GM19025 (cell line): ENCODE measurements around the gene SCNN1G.
"Not testable (repeated sequence)": the region's sequence is repeated elsewhere in the genome, so short reads cannot be mapped to it uniquely, and the experiment has no call there.

Experiments
- ATAC-seq: cut with Tn5 transposase; IDR thresholded peaks from one replicate; pipeline ENCODE4 v1.9.1; 2021; ENCODE audit warnings: mild to moderate bottlenecking, low read depth, moderate library complexity; ENCODE audit not compliant: unreplicated experiment

Gene SCNN1G, protein sequence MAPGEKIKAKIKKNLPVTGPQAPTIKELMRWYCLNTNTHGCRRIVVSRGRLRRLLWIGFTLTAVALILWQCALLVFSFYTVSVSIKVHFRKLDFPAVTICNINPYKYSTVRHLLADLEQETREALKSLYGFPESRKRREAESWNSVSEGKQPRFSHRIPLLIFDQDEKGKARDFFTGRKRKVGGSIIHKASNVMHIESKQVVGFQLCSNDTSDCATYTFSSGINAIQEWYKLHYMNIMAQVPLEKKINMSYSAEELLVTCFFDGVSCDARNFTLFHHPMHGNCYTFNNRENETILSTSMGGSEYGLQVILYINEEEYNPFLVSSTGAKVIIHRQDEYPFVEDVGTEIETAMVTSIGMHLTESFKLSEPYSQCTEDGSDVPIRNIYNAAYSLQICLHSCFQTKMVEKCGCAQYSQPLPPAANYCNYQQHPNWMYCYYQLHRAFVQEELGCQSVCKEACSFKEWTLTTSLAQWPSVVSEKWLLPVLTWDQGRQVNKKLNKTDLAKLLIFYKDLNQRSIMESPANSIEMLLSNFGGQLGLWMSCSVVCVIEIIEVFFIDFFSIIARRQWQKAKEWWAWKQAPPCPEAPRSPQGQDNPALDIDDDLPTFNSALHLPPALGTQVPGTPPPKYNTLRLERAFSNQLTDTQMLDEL

DNA sequence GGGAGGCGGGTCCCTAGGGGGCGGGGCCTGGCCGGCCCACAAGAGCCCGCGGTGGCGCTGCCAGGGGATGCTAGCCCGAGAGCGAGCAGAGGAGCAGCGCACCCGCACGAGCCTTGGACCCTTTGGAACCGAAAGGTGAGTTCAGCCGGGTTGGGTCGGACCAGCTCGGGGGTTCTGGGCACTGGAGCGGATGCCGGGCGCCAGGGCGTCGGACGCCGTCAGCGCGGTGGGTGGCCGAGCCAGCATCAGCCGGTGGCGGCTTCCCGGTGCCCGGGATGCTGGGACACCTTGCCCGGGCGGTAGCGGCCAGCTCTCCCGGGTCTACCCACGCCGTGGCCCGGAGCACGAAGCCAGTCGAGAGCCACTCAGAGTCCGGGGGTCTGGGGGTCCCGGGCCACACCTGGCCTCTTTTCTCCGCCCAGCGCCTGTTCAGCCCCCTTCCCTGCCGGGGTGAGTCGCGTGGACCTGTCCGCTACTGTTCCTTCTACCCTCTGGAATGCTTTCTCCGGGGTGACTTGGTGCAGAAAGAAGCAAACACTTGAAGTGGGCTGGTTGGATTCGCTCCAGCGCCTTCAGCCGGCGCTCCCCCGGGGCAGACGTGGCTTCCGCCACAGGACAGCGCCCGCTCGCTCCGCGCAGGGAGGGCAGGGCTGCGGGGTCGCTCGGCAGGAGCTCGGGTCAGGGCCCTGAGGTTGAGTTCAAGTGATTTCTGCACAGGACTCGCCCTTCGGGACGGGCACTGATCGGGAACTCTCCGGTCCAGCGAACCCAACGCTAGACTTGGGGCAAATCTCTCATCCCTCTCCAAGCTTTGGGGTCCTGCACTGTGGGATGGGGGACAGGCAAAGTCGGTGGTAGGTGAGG lies at the start of gene SCNN1G:
Gene SCNN1G, plus strand, starts transcription at position 67 of the 864 bp plus-strand sequence. CDS start 3,527 bp downstream, outside the sequence.
- peak; percentile 12 for ATAC-seq

DNA sequence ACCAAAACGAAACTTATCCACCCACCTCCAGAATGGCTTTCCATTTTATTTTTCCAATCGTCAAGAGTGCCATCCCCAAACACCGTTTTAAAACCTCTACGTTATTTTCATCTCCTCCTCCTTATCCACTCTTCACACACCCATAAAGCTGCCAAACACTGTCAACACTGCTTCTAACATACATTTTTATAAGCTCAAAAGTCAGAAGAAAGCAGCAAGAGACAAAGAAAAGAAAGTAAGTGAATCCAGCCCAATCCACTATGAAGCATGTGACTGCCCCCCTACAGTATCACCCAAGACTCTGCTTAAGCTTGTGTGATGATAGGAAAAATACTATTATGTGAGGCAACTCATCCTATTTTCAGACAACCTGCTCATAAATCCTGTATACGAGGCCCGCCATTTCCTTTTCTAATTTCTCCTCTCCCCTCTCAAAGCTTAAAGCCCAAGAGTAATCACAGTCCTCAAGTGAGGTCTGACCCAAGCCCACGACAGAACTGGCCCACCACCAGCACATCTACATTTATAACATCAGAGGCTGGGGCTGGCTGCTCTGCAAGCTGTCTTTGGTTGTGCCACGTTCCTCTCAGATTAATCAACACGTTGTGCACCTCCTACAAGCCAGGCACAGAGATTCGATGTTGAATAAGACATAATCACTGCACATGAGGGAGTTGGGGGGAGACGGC lies 49.6 kb upstream of the SCNN1G start:
- no peak for ATAC-seq

DNA sequence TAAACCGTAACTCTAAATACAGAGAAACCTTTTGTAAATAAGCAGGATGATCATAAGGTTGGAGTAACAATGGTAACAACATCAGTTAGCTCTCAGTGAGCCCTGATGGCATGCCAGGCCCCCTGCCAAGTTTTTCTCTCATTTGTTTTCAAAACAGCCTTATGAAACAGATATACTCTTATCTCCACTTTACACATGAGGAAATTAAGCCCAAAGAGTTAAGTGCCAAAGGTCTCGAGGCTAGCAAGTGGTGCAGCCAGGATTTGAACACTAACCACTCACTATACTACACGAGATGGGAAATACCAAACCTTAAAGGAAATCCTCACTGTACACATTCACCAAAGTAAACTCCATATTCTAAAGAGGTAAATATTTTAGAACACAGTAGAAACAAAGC lies 48.3 kb upstream of the SCNN1G start:
- no peak for ATAC-seq

DNA sequence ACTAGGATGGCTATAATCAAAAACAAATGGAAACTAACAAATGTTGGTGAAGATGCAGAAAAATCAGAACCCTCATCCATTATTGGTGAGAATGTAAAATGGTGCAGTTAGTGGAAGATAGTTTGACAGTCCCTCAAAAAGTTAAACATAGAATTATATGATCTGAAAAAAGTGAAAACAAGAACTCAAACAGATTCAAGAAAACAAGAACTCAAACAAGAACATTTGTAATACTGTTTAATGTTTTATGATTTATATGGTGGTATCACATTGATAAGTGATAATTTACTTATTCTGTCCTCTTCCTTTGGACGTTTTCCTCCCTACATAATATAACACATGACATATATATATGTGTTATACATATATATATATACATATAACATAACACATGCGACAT lies 45.3 kb upstream of the SCNN1G start:
- no peak for ATAC-seq

DNA sequence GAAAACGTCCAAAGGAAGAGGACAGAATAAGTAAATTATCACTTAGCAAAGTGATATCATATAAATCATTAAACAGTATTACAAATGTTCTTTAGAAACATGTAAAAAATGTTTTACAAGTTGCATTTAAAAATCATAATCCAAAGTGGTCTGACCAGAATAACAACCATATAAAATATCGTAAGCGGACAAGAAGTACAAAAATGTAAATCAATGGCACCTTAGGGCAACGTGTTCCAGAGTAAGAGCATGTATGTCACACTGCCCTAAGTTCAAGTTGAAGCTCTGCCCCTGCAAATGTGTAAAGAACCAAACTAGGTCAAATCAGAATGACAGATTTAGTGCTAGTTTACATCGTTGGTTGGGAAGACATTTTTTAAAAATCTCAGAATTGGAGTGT lies 44.7 kb upstream of the SCNN1G start:
- ATAC-seq, result no peak

DNA sequence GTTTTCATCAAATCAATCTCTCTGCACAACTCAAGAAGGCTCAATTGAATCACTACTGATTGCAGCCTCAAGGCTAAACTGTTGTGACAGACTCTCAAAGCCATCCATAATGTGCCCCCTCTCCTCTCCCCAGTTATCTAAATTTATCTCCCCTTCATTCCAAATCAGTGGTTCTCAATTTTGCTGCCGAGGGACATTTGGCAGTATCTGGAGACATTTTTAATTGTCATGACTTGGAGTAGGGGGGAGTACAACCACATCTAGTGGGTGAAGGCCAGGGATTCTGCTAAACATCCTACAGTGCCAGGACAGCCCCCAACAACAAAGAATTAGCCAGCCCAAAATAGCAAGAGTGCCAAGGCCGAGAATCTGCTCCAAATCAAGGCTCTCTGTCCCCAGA lies 42.4 kb upstream of the SCNN1G start:
- no peak for ATAC-seq

DNA sequence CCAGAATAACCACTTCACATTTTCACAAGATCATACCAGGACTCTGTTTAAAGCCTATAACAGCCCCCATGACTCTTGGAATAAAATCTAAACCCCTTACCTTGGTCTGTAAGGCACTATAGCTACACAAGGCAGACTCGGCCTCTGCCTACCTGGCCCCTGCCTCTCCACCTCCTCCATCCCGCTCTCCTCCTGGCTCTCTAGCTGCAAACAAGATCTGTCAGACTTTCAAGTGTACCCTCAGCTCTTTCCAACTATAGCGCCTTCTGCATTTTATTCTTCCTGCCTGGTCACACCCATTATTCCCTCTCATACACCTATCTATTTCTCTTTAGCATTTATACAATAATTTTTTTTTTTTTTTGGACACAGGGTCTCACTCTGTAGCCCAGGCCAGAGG lies 41.5 kb upstream of the SCNN1G start:
- ATAC-seq, result no peak

DNA sequence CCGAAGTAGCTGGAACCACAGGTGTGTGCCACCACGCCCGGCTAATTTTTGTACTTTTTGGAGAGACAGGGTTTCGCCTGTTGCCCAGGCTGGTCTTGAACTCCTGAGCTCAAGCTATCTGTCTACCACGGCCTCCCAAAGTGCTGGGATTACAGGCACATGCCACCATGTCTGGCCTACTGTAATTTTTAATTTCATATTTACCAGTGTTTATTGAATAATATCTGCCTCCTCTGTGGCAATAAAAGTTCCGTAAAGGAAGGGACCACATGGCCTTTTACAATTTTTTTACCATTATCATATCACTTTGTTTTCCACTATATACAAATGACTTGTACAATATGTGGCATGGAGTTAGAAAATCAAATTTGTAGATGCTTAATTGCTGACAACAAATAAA lies 41.0 kb upstream of the SCNN1G start:
- no peak for ATAC-seq

DNA sequence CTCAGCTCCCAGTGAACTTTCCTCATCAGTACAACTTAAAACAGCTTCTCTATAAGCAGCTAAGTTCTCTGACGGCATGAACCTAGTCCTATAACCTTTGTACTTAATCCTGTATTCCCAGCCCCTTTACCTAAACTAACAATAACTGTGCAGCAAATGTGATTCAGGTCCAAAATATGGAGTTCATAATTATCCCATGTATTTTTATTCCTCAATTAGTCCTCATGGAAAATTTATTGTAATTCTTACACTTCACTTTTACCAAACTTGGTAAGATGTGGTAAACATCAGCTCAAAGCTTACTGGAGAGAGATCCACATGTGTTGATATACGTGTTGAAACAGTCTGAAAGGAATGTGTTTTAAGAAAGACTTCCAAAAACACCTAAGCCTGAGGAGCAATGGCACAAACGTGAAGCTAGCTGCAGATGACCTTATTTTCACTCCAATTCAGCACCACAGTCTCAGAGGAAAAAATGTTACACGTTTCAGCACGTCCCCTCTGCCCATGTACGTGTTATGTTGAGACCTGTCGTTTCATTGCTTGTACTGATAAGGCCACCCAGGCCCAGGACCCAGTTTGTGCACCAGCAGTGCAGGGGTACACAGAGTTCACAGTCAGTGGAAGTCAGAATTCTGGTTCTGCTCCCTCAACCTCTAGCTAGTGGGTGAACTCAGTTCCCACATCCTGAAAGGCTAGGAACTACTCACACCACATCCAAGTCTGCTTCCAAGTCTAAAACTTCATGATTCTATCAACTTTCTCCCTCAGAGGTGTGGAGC lies 40.4 kb upstream of the SCNN1G start:
- no peak for ATAC-seq

DNA sequence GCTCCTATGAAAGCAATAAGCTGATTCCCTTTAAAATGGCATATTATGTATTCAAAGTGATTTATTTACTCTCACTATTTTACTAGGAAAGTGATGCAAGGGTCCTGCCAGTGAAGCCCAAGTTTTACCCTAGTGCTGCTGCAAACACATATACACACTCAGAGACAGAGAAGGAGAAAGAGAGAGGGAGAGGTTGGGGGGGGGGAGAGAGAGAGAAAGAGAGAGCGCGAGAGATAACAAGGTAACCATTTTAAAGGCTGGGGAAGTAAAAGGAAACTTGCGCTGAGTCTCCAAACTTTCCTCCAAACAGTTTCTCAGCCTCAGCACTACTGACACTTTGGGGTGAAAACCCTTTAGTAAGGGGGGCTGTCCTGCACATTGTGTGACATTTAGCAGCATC lies 39.2 kb upstream of the SCNN1G start:
- ATAC-seq, result no peak

DNA sequence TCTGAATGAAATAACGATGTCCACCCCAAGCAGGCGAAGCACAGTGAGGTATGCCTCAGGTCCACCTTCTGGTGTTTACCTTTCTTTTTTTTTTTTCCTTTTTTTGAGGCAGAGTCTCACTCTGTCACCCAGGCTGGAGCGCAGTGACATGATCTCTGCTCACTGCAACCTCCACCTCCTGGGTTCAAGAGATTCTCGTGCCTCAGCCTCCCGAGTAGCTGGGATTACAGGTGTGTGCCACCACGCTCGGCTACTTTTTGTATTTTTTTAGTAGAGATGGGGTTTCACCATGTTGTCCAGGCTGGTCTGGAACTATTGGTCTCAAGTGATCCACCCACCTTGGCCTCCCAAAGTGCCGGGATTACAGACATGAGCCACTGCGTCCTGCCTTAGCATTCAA lies 38.2 kb upstream of the SCNN1G start:
- ATAC-seq, result not testable (repeated sequence)

DNA sequence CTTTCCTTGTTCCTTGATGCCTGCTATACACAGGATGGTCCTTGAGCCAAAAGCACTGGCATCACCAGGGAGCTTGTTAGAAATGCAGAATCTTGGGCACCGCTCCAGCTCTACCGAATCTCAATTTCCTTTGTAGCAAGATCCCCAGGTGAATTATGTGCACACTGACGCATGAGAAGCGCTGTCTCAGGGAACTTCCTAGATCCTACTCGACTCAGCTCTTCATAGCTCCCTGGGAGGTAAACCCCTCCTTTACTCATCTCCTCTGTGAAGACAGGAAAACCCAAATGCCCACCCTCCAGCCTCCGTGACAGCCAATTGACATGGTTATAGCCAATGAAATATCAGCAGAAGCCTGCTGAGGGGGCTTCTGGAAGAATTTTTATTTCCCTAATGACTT lies 37.4 kb upstream of the SCNN1G start:
- no peak for ATAC-seq

DNA sequence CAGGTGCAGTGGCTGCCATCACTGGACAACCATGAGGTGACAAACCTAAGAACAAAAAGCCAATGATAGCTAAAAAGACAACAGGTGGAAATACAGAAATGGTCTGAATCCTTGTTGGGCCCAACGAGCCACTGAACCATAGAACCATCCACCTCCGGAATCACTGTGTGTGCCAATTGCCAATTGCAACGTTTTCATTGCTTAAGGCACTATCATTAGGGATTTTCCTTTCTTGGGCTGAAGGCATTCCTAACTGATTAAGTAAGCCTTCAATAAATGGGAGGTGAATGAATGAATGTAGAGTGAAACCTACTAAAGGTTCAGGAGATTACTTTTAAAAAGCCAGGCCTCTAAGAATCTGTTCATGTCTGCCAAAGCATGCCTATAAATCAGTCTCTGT lies 36.9 kb upstream of the SCNN1G start:
- ATAC-seq, result no peak

DNA sequence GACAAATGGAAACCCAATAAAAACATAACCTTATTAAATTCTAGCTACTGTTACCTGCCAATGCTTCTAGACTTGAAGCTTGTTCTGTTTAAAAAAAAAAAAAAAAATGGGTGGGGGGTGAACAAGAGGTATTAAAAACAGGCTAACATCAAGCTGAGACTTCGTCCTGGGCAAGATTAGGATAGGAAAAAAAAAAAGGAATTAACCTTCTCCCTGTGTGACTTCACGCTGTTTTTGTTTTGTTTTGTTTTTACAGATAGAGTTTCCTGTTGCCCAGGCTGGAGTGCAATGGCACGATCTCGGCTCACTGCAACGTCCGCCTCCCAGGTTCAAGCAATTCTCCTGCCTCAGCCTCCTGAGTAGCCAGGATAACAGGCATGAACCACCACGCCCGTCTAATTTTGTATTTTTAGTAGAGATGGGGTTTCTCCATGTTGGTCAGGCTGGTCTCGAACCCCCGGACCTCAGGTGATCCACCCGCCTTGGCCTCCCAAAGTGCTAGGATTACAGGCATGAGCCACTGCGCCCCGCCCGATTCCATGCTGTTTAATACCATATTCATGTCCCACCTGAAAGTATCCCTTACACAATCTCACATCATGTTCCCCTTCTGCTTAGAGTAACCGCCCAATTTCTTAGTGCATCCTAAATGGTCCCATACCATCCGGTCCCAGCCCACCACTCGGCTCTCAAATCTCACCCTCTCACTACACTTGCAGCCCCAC lies 35.5 kb upstream of the SCNN1G start:
- no peak for ATAC-seq

DNA sequence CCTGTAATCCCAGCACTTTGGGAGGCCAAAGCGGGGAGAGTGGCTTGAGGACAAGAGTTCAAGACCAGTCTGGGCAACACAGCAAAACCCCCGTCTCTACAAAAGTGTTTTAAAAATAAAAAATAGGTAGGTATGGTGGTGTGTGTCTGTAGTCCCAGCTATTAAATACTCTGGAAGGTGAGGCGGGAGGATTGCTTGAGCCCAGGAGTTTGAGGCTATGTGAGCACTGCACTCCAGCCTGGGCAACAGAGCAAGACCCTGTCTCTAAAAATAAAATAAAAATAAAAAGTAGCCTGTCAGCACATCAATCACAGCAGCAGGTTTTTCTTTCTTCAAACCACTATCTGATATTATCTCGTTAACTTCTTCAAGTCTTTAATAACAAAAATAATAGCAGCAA lies 34.9 kb upstream of the SCNN1G start:
- no peak for ATAC-seq

DNA sequence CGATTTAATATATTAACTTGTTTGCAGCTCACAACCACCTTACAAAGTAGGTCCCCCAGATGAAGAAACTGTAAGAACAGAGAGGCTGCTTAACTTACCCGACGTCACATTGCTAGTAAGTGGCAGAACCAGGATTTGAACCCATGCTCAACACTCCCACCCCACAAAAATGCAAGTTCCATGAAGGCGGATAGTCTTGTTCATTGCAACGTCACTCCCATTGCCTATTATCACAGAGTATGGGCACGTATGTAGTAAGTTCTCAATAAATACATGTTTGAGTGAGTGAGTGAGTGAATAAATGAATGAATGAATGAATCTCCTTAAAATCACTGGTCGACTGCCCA lies 34.4 kb upstream of the SCNN1G start:
- no peak for ATAC-seq

DNA sequence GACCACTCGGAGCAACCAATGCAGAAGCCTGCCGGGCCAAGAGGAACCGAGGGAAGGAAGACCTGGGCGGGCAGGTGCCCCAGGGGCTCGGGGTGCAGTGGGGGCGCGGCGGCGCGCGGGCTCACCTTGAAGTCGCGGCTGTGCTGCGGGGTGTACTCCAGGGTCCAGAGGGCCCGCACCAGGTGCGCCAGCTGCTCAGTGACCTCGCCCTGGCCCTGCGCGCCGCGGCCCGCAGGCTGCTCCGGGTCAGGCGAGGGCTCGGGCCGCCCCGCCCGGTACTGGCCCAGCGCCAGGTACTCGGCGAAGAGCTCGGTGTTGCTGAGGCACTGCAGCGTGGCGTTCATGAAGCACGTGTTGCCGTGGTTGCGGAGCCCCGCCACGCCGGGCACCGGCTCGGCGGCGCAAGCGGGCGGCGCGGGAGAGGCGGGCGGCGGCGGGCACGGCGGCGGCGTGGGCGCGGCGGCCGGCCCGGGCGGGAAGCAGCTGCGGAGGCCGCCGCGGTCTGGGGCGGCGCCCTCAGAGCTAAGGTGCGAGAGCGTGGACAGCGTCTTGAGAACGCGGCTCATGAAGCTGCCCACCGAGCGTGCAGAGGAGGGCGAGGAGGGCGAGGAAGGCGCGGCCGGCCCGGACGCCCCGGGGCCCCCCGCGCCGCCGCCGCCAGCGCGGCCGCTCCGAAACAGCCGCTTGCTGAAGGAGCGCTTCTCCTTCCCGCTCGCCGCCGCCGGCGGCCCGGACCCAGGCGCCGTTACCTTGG lies 33.9 kb upstream of the SCNN1G start:
- ATAC-seq, result peak; percentile 43

DNA sequence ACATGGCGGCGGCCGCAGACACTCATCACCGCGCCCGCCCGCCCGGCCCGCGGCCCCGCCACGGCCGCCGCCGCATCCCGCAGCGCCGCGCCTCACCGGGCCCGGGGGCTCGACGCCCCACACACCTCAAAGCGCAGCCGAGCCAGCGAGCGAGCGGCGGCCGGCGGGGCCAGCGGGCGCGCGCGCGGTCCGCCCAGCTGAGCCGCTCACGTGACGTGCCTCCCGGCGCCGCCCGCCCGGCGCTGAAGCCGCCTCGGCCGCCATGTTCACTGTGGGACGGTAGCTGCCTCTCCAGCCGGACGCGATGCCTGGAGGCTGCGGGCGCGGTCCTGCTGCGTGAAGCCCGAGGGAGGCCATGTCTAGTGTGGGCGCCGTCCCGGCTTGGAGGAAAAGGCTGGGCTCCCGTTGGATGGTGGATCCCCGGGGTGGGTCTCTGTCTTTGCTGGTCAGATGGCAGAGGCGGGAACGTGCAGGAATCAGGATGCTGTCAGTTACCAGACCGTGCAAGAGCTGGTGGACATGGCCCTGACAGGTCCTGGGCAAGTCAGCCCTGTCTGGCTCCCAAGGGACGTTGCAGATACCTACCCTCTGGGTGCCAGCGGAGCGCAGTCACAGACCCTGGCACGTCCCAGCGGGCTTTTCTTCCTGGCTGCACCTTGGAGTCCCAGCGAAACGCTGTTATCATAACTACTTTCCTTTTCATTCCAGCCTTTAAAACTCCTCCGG lies 33.1 kb upstream of the SCNN1G start, which contains the start of gene USP31:
Gene USP31, minus strand, starts transcription at position 186 of the 726 bp plus-strand sequence. Its CDS starts 182 bp downstream, at position 4.
- peak; percentile 93 for ATAC-seq
